Epidermal melanocyte (primary cell): ENCODE data around the gene RAB6C.
"Not testable (repeated sequence)": the region's sequence is repeated elsewhere in the genome, so short reads cannot be mapped to it uniquely, and the experiment has no call there.

ENCODE experiments used
- DNase-seq: peaks from one replicate; pipeline ENCODE4 v3.0.0; 2011; ENCODE audit warnings: low spot score; ENCODE audit not compliant: insufficient read length

Gene RAB6C

DNA sequence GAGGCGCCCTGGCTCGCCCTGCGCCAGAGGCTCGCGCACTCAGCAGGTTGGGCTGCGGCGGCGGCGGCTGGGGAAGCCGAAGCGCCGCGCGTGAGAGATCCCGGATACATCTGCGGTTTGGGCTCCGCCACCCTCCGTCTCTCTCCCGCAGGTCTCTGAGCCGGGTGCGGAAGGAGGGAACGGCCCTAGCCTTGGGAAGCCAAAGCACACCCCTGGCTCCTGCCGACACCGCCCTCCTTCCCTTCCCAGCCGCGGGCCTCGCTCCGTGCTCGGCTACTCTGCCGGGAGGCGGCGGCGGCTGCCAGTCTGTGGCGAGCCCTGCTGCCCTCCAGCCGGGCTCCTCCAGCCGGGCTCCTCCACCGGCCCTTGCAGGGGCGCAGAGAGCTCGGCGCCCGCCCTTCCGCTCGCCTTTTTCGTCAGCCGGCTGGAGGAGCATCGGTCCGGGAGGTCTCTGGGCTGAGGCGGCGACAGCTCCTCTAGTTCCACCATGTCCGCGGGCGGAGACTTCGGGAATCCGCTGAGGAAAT, at the start of gene RAB6C:
Gene RAB6C (plus strand): TSS at position 38 of the 527 bp plus-strand sequence. CDS start 450 bp downstream, at position 488.
- DNase-seq = not testable (repeated sequence)

DNA sequence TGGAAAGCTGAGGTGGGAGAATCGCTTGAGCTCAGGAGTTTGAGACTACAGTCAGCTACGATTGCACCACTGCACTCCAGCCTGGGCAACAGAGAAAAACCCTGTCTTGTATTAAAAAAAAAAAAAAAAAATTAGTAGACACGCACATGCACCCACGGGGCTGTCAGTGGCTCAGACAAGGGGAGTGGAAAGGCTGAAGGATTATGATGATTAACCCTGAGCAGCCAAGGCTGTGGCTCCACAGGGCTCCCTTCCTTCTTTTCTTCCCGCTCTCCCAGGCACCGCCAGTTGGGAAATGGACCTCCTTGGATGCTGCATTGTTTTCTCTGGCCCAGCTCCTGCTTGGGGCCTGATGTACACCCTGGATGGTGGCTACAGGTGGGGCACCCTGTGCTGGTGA, 49.0 kb upstream of the RAB6C start:
- DNase-seq = no peak

DNA sequence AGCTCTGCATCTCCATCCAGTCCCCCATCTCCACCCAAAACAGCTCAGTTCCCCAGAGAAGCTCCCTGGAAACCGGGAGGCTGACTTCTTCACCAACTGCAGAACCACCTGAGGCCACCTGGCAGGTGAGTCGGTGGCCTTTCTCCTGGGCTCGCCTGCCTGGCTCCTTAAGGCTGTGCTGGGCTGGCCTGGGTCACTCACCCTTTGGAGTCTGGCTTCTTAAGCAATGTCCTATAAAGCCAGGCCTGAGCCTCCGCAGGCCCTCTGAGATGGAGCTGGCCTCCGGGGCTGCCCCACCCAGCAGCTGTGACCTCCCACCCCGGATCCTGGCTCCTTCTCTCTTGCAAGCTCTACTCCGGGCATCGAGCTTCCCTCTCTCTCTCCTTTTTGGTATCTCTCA, 46.1 kb upstream of the RAB6C start:
- DNase-seq = not testable (repeated sequence)

DNA sequence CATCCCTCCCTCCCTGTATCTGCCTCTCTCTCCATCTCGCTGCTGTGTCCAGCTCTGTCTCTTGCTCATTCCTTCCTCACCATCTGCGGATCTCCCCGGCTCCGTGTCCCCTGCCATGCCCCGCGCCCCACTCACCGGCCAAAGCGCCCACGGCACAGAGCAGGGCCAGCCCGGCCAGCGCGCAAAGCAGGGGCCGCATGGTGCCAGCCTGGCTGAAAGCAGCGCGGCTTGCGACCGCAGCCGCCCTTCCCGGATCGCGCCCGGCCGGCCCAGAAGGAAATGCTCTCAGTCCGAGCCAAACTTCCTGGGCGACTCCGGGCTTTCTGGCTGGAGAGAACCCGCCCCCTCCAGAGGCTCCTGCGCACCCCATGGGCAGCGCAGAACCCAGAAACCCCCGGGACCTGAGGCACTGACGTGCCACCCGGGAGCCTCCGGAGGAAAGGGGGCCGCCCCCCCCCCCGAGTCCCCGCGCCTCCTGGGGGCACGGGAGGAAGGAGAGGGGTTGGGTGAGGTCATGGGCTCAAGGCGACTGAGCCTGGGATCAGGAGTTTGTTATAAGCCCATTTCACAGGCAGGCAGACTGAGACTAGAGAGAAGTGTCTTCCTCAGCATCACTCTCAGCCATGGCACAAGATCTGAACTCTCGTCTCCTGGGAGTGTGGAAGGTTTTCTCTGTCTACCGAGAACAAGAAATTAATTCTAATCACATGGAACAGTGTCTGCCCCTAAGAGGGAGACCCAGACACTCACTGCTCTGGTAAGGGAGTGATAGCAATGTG, 45.2 kb upstream of the RAB6C start:
- no peak for DNase-seq

DNA sequence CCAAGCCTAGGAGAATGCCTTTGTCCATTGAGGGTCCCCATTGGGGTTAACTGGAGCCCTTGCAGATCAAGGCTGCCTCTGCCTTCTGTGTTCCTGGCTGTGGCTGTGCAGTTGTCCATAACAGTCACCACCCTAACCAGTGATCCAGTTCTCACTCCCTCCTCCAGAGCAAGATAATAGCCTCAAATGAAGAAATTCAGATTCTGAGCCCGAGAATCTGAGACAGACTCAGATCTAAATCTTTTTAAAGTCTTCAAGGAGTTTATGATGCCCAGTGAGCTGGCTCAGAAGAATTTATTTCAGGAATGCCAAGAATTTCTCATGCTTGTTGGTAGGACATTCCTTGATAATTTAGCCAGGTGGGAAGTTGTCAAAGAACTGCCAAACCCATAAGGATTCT, 44.3 kb upstream of the RAB6C start:
- no peak for DNase-seq

DNA sequence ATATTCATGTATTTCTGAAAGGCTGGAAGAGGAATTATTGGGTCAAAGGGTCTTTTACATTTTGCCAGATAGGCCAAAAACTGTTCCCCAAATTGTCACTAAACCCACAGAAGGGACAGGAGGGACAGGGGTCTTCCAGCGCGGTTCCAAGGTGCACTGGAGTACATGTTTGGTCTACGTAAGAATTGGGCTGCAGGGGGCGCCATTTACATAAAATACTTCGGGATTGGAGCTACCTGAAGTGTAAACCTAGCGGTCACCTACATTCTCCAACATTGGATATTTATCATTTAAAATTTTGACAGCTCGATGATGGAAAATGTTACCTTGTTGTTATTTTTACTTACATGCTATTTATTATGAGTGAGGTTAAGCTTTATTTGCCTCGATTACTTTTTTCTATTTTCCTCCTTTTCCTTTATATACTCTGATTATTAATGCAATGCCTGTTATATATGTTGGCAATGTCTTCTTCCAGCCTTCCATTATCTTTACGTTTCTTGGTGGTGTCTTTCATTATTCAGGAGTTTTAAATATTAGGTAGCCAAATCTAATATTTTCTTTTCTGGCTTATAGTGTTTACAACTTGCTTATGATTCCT, 43.0 kb upstream of the RAB6C start:
- no peak for DNase-seq

DNA sequence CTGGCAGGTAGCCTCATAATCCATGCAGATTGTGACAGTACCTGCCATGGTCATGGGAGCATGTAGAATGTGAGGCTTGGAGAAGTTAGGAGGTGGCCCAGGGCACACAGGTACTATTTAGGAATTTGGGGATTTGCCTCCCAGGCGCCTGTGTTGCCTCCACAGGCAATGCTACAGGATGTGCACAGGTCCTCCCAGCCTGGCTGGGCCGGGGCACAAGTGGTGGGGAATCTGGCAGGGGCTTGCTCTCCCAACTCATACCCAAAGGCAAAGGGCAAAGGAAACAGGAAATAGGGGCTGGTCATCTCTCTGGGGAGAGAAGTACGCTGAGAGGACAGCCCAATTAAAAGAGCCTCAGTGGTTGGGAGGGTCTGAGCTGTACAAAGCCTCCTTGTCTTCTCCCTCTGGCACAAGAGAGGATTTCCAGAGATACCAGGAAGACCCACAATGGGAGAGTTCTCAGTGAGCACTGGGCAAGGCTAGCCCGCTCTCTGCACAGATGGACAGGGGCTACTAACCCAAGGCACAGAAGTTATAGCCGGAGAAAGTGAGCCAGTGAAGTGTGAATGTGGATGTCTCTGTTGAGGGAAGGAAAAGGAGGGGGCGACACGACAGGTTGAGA, 40.5 kb upstream of the RAB6C start:
- DNase-seq = not testable (repeated sequence)

DNA sequence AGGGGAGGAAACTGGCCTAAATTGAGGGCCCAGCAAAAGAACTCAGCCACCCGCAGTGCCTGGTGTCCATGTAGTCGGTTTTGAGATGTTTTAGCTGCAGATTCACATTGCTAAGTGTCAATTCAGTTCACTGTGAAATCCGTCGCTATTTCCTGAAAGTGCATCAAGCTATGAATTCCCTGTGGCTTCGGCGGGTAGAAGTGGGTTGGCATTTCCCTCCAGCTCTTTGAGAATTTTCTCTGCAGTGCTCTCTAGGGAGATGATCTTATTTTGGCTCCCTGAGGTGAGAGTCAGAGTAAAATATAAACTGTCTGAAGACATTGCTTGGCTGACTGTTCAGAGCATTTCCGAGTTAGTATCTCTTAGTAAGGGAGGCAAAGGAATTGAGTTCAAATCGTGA, 36.0 kb upstream of the RAB6C start:
- not testable (repeated sequence) for DNase-seq

DNA sequence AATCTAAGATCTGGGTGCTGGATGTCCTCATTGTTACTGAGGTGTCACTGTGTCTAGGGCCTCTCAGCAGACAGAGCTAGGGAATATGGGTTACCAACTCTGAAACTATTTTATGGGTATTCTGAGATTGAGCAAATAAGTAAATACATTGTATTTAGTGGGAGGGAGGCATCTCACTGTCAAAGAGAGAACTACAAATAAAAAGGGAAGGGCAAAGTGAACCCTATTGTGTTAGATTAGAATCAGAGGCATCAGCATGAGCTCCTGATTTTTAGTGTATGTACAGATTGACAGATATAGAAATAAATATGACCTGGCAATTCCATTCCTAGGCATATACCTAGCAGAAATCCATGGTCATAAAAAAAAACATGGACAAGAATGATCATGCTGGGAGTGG, 33.9 kb upstream of the RAB6C start:
- DNase-seq = no peak

DNA sequence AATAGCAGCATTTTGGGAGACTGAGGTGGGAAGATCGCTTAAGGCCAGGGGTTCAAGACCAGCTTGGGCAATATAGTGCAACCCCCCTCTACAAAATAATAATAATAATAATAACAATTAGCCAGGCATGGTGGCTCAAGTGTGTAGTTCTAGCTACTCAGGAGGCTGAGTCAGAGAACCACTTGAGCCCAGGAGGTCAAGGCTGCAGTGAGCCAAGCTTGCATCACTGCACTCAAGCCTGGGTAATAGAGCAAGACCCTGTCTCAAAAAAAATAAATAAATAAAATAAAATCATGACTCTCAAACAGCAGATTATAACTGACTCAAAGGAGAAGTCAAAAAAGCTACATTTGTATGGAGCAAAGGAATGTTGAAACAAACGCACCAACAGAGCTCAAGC, 31.8 kb upstream of the RAB6C start:
- not testable (repeated sequence) for DNase-seq

DNA sequence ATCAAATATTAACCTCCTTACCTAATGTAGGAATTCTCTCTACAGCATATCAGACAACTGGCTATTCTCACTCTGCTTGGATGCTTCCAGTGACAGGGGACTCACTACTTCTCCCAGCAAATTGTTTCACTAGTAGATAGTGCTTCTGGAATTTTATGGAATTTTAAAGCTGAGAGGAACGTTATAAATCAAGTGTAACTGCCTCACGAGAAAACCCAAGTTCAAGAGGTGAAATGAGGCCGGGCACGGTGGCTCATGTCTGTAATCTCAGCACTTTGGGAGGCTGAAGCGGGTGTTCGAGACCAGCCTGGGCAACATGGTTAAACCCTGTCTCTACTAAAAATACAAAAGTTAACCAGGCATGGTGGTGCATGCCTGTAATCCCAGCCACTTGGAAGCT, 23.3 kb upstream of the RAB6C start:
- not testable (repeated sequence) for DNase-seq

DNA sequence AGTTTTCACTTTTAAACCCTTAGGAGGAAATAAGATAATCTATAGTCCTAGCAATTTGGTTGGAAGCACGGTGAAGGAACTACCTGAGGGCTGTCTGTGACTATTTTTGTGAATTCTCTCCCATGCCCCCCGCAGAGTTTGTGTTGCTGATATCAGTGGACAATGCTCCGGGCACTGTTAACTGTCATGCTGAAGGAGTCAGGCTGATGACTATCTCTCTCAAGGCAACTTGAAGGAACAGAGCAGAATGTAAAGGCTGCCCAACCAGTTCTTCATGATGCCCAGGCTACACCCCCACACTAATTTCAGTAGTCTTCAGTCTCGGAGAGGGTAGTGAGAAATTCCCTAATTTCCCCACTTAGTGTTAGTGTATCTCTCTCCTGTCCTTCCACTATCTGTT, 21.6 kb upstream of the RAB6C start:
- no peak for DNase-seq

DNA sequence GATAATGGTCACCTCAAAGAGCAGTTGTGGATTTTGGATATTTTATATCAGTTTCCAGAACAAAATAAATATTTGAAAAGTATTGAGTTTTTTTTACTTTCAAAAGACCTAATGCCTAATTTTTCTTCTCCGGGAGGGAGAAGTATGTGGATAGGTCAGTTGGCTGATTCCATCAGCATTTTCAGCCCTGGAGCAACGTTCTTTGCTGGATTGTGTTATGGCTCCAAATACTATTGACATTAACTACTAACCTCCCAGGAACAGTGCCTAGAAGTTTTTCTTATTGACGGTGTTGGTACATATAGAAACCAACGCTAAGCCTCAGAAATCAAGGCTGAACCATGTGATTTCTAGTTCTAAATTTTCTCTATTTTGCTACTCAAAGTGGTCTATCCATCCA, 20.7 kb upstream of the RAB6C start:
- DNase-seq = not testable (repeated sequence)

DNA sequence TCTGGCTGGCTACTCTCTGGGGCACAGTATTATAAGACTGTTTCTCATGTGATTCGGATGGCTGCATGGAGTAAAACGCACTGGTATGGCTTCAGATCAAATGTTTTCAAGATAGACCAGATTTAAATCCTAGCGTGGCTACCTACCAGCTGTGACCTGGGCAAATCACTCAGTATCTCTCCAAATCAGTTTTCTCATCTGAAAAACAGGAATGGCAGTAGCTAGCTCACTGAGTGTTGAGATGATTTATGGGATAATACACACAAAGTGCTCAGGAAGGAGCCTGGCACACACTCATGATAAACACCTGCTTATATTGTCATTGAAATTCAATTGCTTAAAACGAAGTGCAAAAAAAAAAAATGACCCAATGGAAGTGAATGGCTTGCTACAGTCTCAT, 10.9 kb upstream of the RAB6C start:
- DNase-seq = not testable (repeated sequence)

DNA sequence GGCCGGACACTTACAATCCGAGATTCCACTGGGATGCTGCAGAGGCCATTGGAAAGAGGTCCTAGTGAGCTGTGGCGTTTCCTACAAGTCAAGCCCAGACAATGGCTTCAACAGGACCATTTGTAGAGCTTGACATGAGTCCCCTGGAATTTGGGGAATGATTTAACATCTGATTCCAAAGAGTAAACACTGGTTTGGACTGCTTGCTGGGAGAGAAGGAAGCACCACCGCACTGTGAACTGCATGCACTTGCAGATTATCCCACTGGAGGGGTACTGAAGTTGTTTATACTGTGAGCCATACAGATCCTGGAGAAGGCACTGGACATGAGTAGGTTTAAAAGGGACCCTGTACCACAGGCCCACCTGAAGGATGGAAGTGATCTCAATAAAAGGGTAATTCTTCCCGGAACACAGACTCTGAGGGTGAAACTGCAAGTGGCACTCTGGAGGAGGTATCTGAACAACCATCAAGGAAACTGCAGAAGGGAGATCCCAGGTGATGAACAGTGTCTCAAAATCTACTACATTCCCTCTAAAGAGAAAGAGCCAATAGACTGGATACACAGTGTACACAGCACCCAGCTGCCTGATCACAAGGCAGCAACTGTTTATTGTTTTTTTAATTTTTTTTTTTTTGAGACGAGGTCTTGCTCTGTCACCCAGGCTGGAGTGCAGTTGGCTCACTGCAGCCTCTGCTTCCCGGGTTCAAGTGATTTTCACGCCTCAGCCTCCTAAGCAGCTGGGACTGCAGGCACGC, 4.3 kb upstream of the RAB6C start:
- no peak for DNase-seq

DNA sequence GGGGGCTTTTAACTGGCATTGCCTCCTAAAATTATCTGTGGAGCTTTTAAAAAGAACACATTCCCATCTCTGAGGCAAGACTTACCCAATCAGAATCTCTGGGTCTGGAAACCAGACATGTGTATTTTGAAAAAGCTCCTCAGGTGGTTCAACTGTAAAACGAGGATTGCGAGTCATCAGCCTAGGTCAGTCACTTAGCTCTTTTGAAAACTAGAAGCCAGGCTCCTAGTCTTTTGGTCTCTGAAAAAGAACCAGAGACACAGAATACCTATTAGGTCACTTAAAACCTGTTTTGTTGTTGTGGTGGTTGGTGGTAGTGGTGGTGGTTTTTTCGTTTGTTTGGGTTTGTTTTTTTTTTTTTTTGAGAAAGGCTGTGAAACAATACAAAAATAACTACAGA, 2.5 kb upstream of the RAB6C start:
- DNase-seq = not testable (repeated sequence)

DNA sequence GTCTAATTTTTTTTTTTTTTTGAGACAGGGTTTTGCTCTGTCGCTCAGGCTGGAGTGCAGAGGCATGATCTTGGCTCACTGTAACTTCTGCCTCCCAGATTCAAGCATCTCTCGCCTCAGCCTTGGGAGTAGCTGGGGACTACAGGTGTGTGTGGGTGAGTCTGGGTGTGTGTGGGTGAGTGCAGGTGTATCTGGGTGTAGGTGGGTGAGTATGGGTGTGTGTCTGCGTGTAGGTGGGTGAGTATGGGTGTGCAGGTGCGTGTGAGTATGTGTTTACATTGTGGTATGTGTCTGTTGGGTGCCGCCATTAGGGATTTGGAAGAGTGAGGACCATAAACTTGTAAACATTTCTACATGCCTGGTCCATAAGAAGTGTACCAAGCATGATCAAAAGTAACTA, 1.5 kb upstream of the RAB6C start:
- no peak for DNase-seq

DNA sequence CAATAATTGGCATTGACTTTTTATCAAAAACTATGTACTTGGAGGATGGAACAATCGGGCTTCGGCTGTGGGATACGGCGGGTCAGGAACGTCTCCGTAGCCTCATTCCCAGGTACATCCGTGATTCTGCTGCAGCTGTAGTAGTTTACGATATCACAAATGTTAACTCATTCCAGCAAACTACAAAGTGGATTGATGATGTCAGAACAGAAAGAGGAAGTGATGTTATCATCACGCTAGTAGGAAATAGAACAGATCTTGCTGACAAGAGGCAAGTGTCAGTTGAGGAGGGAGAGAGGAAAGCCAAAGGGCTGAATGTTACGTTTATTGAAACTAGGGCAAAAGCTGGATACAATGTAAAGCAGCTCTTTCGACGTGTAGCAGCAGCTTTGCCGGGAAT, 780 bp downstream of the RAB6C start:
- not testable (repeated sequence) for DNase-seq

DNA sequence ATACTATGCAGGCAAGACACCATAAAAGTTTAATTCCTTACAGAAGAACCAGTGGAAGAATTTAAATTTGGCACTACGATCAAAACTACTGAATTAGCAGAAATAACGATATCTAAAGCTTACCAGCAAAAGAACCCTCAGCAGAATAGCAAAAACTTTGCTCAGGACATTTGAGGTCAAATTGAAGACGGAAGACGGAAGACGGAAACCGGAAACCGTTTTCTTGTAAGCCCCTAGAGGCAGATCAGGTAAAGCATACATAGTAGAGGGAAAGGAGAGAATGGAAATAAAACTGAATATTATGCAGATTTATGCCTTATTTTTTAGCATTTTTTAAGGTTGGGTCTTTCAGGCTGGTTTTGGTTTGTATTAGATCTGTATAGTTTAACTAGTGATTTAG, 2.2 kb downstream of the RAB6C start:
- not testable (repeated sequence) for DNase-seq

DNA sequence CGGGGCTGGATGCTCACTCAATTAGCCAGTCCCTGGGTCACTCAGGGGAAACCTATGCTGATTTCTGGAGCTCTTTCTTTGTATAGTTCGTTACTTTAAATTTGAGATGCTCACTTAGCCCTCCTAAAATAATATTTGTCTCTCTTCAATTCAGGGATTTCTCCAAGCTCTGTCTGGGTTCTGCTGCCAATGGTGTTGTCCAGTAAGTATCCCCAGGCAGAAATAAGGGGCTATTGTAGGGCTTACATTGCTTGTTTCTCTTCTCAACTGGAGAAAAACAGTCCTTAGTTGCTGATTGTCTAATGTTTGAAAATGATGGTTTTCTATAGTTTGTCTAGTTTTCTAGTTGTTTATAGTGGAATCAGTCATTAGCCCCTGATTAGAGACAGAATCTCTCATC, 5.0 kb downstream of the RAB6C start:
- DNase-seq = no peak

DNA sequence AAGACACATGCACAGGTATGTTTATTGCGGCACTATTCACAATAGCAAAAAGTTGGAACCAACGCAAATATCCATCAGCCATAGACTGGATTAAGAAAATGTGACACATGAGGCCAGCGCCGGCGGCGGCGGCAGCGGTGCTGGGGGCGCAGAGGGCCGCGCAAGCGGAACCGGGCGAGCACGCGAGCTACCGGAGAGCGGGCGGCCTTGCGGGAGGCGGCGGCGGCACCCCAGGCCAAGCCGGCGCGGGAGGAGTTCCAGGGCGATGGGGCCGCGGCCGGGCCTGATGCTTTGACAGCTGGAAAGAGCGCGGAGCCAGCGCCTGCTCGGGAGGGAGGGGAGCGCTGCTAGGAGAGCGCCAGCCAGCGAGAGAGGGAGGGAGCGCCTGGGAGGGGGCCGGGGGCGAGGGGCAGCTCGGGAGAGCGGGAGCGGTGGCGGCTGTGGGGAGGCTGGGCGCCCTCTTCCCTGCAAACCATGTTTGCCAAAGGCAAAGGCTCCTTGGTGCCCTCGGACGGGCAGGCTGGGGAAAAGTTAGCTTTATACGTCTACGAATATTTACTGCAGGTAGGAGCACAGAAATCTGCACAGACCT, 13.0 kb downstream of the RAB6C start:
- not testable (repeated sequence) for DNase-seq
